Measurements from ENCODE around the gene UBD. TPM values are rescaled to one million over a fixed set of nuclear protein-coding genes. Genes with fewer than 3 reads are reported as not detected.

The UBD gene
- total RNA-seq, 1 experiment from 2014 or later = 4.9 TPM

DNA sequence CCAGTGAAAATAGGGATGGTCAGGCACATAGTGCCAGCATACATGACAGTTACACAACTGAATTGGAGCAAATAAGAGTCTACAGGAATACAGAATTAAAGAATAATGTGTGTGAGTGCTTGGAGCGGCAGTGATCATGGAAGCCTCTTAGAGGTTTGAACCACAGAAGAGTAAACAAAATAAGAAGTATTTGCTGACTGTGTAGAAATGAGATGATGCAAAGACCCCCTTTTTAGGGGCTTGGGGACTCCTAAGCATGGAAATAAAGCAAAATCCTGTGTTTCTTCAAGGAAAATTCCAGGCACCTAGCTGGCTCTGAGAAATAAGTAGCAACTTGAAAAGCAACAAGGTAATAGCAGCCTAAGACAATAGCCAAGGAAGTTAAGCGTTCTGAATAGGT, 32.1 kb upstream of the UBD start:
- Histone ChIP-seq H3K9me3 (no peaks in the 10 kb centered on the region), H3K36me3 (ENCODE audit: control insufficient read depth, insufficient read depth, low read length) (no peaks in the 10 kb centered on the region), H3K4me1 (no peaks in the 10 kb centered on the region), H3K4me3 (ENCODE audit: low read depth, low read length) (no peak overlapping the region), H3K27me3 (replicated peaks; ENCODE audit: control insufficient read depth, insufficient read depth, low read length) (no peaks in the 10 kb centered on the region)
- DNase-seq = no peak
- no peak overlapping the region for H3K4me3 Mint-ChIP-seq (ENCODE audit: unreplicated experiment)
- no peaks in the 10 kb centered on the region for H3K4me1 Mint-ChIP-seq (ENCODE audit: low read depth, unreplicated experiment)
- H3K27me3 Mint-ChIP-seq (ENCODE audit: insufficient read depth, unreplicated experiment) = peaks cover 21% of the 10 kb centered on the region
- H3K36me3 Mint-ChIP-seq (ENCODE audit: insufficient read depth, unreplicated experiment) = no peaks in the 10 kb centered on the region
- H3K27ac Mint-ChIP-seq (ENCODE audit: unreplicated experiment) = no peak overlapping the region
- TF ChIP-seq, protein P1, sequence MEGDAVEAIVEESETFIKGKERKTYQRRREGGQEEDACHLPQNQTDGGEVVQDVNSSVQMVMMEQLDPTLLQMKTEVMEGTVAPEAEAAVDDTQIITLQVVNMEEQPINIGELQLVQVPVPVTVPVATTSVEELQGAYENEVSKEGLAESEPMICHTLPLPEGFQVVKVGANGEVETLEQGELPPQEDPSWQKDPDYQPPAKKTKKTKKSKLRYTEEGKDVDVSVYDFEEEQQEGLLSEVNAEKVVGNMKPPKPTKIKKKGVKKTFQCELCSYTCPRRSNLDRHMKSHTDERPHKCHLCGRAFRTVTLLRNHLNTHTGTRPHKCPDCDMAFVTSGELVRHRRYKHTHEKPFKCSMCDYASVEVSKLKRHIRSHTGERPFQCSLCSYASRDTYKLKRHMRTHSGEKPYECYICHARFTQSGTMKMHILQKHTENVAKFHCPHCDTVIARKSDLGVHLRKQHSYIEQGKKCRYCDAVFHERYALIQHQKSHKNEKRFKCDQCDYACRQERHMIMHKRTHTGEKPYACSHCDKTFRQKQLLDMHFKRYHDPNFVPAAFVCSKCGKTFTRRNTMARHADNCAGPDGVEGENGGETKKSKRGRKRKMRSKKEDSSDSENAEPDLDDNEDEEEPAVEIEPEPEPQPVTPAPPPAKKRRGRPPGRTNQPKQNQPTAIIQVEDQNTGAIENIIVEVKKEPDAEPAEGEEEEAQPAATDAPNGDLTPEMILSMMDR (IDR thresholded peaks at IDR 0.05; ENCODE audit: insufficient read depth in 1 of 2, low read depth in 1 of 2, low read length in 1 of 2, severe bottlenecking in 1 of 2, unreplicated experiment in 1 of 2) = no peak
- no peaks in the 10 kb centered on the region for H3K9me3 Mint-ChIP-seq (ENCODE audit: unreplicated experiment)
- intact Hi-C loops (cut with micrococcal nuclease; ENCODE audit: unreplicated experiment) = no loop called here
- ChIA-PET POLR2A (no interaction called here), CTCF (no interaction called here)
- BruUV-seq (replicated peaks) = no TSS peak

DNA sequence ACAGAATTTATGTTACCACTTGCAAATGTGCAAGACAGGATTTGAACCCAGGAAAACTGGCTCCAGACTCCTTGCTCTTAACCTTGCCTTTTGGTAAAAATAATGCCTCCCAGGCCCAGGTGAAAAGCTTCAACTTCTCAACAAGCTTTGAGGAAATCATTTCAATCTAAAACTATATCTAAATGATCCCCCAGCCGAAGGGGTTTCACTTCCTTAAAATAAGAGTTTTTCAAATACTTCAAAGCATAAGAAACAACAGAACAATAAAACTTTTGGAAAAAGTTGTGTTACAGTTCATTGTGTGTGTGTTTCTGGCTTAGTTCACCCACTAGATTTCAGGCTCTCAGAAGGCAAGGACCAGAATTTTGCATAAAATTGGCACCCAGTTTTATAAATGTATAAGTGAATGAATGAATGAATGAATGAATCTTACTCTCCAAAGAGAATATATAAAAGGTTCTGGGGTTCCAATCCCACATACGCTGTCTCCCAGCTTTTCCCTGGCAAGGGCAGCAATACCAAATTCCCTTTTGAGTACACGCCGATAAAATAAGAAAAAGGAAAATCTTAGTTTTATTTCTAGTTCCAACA, 30.8 kb upstream of the UBD start:
- Mint-ChIP-seq H3K9me3 (ENCODE audit: unreplicated experiment) (no peaks in the 10 kb centered on the region), H3K4me1 (ENCODE audit: low read depth, unreplicated experiment) (no peaks in the 10 kb centered on the region), H3K27me3 (ENCODE audit: insufficient read depth, unreplicated experiment) (peaks cover 26% of the 10 kb centered on the region), H3K36me3 (ENCODE audit: insufficient read depth, unreplicated experiment) (no peaks in the 10 kb centered on the region), H3K27ac (ENCODE audit: unreplicated experiment) (no peak overlapping the region), H3K4me3 (ENCODE audit: unreplicated experiment) (no peak overlapping the region)
- no TSS peak for BruUV-seq (replicated peaks)
- POLR2A ChIA-PET = no interaction called here
- CTCF ChIA-PET = interaction anchor here (1.2 to 1.5 kb wide), 2 partner anchors 58 to 163 kb away, joined by 3 to 7 read pairs; no protein-coding TSS in a partner anchor
- no peaks in the 10 kb centered on the region for H3K27me3 ChIP-seq (replicated peaks; ENCODE audit: control insufficient read depth, insufficient read depth, low read length)
- TF ChIP-seq, protein P1 (IDR thresholded peaks at IDR 0.05; ENCODE audit: insufficient read depth in 1 of 2, low read depth in 1 of 2, low read length in 1 of 2, severe bottlenecking in 1 of 2, unreplicated experiment in 1 of 2) = no peak
- intact Hi-C loops (cut with micrococcal nuclease; ENCODE audit: unreplicated experiment) = no loop called here
- H3K36me3 ChIP-seq (ENCODE audit: control insufficient read depth, insufficient read depth, low read length) = no peaks in the 10 kb centered on the region
- H3K4me3 ChIP-seq (ENCODE audit: low read depth, low read length) = no peak overlapping the region
- no peaks in the 10 kb centered on the region for H3K9me3 ChIP-seq
- H3K4me1 ChIP-seq = no peaks in the 10 kb centered on the region
- DNase-seq = no peak

DNA sequence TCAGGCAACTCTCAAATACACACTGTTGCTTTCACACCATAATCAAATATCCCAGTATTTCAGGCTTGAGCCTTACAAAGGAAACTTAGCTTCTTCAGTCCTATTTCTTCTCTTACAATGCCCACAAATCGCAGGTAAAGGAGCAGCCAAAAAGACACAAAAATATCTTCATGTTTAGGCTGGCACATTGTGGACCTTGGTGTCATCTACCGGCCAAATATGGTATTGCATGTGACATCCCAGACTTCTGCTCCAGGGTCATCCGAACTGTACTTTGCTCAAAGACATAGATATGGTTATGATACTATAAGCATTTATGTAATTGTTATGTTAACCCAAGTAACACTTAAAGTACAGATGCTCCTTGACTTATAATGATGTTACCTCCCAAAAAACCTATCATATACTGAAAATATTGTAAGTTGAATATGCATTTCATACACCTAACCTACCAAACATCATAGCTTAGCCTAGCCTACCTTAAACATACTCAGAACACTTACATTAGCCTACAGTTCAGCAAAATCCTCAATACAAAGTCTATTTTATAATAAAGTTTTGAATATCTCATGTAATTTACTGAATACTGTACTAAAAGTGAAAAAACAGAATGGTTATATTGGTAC, 30.0 kb upstream of the UBD start:
- CTCF ChIA-PET = interaction anchor here (1.2 to 1.5 kb wide), 2 partner anchors 58 to 162 kb away, joined by 3 to 7 read pairs; no protein-coding TSS in a partner anchor
- no peaks in the 10 kb centered on the region for H3K9me3 Mint-ChIP-seq (ENCODE audit: unreplicated experiment)
- H3K4me3 ChIP-seq (ENCODE audit: low read depth, low read length) = no peak overlapping the region
- no TSS peak for BruUV-seq (replicated peaks)
- intact Hi-C loops (cut with micrococcal nuclease; ENCODE audit: unreplicated experiment) = loop anchor here (1.0 to 2.0 kb wide), 2 partner anchors 163 to 175 kb away; partner anchors contain the start of gene OR12D1
- H3K4me1 ChIP-seq = no peaks in the 10 kb centered on the region
- peaks cover 20% of the 10 kb centered on the region for H3K27me3 Mint-ChIP-seq (ENCODE audit: insufficient read depth, unreplicated experiment)
- no peaks in the 10 kb centered on the region for H3K9me3 ChIP-seq
- POLR2A ChIA-PET = no interaction called here
- H3K36me3 ChIP-seq (ENCODE audit: control insufficient read depth, insufficient read depth, low read length) = no peaks in the 10 kb centered on the region
- H3K4me1 Mint-ChIP-seq (ENCODE audit: low read depth, unreplicated experiment) = no peaks in the 10 kb centered on the region
- no peaks in the 10 kb centered on the region for H3K36me3 Mint-ChIP-seq (ENCODE audit: insufficient read depth, unreplicated experiment)
- no peaks in the 10 kb centered on the region for H3K27me3 ChIP-seq (replicated peaks; ENCODE audit: control insufficient read depth, insufficient read depth, low read length)
- no peak overlapping the region for H3K27ac Mint-ChIP-seq (ENCODE audit: unreplicated experiment)
- TF ChIP-seq, protein P1 (IDR thresholded peaks at IDR 0.05; ENCODE audit: insufficient read depth in 1 of 2, low read depth in 1 of 2, low read length in 1 of 2, severe bottlenecking in 1 of 2, unreplicated experiment in 1 of 2) = peak; percentile 83 to 88
- peak in 1 of 2 experiments; percentile 62 for DNase-seq
- H3K4me3 Mint-ChIP-seq (ENCODE audit: unreplicated experiment) = no peak overlapping the region
